OCI-LY3 (cell line): ENCODE results near the gene MGAT3.
"Not testable (repeated sequence)": the region's sequence is repeated elsewhere in the genome, so short reads cannot be mapped to it uniquely, and the experiment has no call there.

Experiments used
- H2AFZ ChIP-seq: fragments of 200-600, 300-600 bp; shearing (Covaris generic); 2 replicates; pipeline ENCODE4 v1.6.0; 2014; ENCODE audit warnings: antibody characterized with exemption, low read depth, low read length
- H3K27ac ChIP-seq: fragments of 200-600, 300-600 bp; sonication (generic); 2 replicates; pipeline ENCODE4 v1.5.1; 2014; ENCODE audit warnings: mild to moderate bottlenecking, low read length, moderate library complexity, mixed read lengths
- H3K27me3 ChIP-seq: fragments of 200-600, 300-600 bp; sonication (generic); 2 replicates; pipeline ENCODE4 v1.6.1; 2014; ENCODE audit warnings: low read depth, low read length, mixed read lengths
- H3K36me3 ChIP-seq: fragments of 200-600, 300-600 bp; sonication (generic); replicated peaks from 2 replicates; pipeline ENCODE3; 2014; ENCODE audit warnings: low read depth, low read length, mixed read lengths
- H3K4me1 ChIP-seq: fragments of 300-600, 200-600 bp; sonication (generic); 2 replicates; pipeline ENCODE4 v1.6.1; 2014; ENCODE audit warnings: low read length, mixed read lengths
- H3K4me2 ChIP-seq: fragments of 200-600, 300-600 bp; sonication (generic); 2 replicates; pipeline ENCODE4 v1.6.1; 2014; ENCODE audit warnings: low read length, mixed read lengths
- H3K4me3 ChIP-seq: fragments of 300-600, 200-600 bp; sonication (generic); 2 replicates; pipeline ENCODE4 v1.5.1; 2014; ENCODE audit warnings: antibody characterized with exemption, mild to moderate bottlenecking, low read length, moderate library complexity
- H3K79me2 ChIP-seq: fragments of 300-600, 200-600 bp; shearing (Covaris generic); 2 replicates; pipeline ENCODE4 v1.6.1; 2014; ENCODE audit warnings: mild to moderate bottlenecking, low read length, mixed read lengths
- H3K9ac ChIP-seq: fragments of 300-600, 200-600 bp; shearing (Covaris generic); 2 replicates; pipeline ENCODE4 v1.6.0; 2014; ENCODE audit warnings: mild to moderate bottlenecking, low read length, moderate library complexity
- H3K9me3 ChIP-seq: fragments of 200-600, 300-600 bp; shearing (Covaris generic); 2 replicates; pipeline ENCODE4 v1.6.1; 2014; ENCODE audit warnings: low read length, mixed read lengths; ENCODE audit not compliant: insufficient read depth
- H4K20me1 ChIP-seq: fragments of 200-600, 300-600 bp; sonication (generic); 2 replicates; pipeline ENCODE4 v1.6.1; 2016; ENCODE audit warnings: low read length, mixed read lengths; ENCODE audit not compliant: insufficient read depth
- CTCF ChIP-seq: fragments of 200-600, 300-600 bp; sonication (generic); IDR thresholded peaks from 2 replicates; pipeline ENCODE4 v1.5.1; 2014; ENCODE audit warnings: antibody characterized with exemption, low read length, low read depth
- EZH2phosphoT487 ChIP-seq: fragments of 200-600 bp; shearing (Covaris generic); IDR thresholded peaks from 2 replicates; pipeline ENCODE4 v1.6.1; 2018; ENCODE audit warnings: antibody characterized with exemption, mixed run types, low read depth

Gene MGAT3

GRCh38 chr22:39522091-39522490, 65.3 kb downstream of the MGAT3 start:
- H3K79me2 ChIP-seq = peaks cover 87% of the 10 kb centered on the region
- H3K4me2 ChIP-seq = peak overlapping the region; percentile 93
- H2AFZ ChIP-seq, H3K27me3 ChIP-seq, H3K9me3 ChIP-seq: not testable (repeated sequence)
- H3K36me3 ChIP-seq = peaks cover 49% of the 10 kb centered on the region
- peak overlapping the region; percentile 87 for H3K4me3 ChIP-seq
- peak overlapping the region; percentile 99 for H3K9ac ChIP-seq
- peaks cover 57% of the 10 kb centered on the region for H3K4me1 ChIP-seq
- H4K20me1 ChIP-seq = peaks cover 42% of the 10 kb centered on the region
- peak overlapping the region; percentile 88 for H3K27ac ChIP-seq

GRCh38 chr22:39522567-39523300, 65.9 kb downstream of the MGAT3 start:
- H3K27ac ChIP-seq = peak overlapping the region; percentile 88
- peak overlapping the region; percentile 87 for H3K4me3 ChIP-seq
- H3K79me2 ChIP-seq = peaks cover 88% of the 10 kb centered on the region
- H3K36me3 ChIP-seq = peaks cover 48% of the 10 kb centered on the region
- TF ChIP-seq EZH2phosphoT487 (no peak), CTCF (no peak)
- H2AFZ ChIP-seq = no peak overlapping the region
- no peaks in the 10 kb centered on the region for H3K9me3 ChIP-seq
- H3K27me3 ChIP-seq = no peaks in the 10 kb centered on the region
- peak overlapping the region; percentile 93 for H3K4me2 ChIP-seq
- peak overlapping the region; percentile 19 for H3K9ac ChIP-seq
- peaks cover 62% of the 10 kb centered on the region for H3K4me1 ChIP-seq
- H4K20me1 ChIP-seq = peaks cover 42% of the 10 kb centered on the region

- Histone ChIP-seq H3K27me3 (no peaks in the 10 kb centered on the region), H3K4me2 (no peak overlapping the region), H3K4me1 (peaks cover 68% of the 10 kb centered on the region), H3K27ac (peak overlapping the region; percentile 29), H3K79me2 (peaks cover 86% of the 10 kb centered on the region), H4K20me1 (peaks cover 42% of the 10 kb centered on the region), H2AFZ (no peak overlapping the region), H3K9me3 (no peaks in the 10 kb centered on the region), H3K4me3 (no peak overlapping the region), H3K36me3 (peaks cover 59% of the 10 kb centered on the region), H3K9ac (no peak overlapping the region)
- TF ChIP-seq CTCF (no peak), EZH2phosphoT487 (no peak)
Measured at GRCh38 chr22:39524089-39524752, 67.4 kb downstream of the MGAT3 start.

- peaks cover 75% of the 10 kb centered on the region for H3K4me1 ChIP-seq
Measured at GRCh38 chr22:39524753-39525657, 68.2 kb downstream of the MGAT3 start.

More at GRCh38 chr22:39524753-39525657, 68.2 kb downstream of the MGAT3 start:
- Histone ChIP-seq H3K36me3 (peaks cover 66% of the 10 kb centered on the region), H3K79me2 (peaks cover 88% of the 10 kb centered on the region), H3K4me3 (no peak overlapping the region), H3K4me2 (no peak overlapping the region), H3K27ac (peak overlapping the region; percentile 29), H3K27me3 (no peaks in the 10 kb centered on the region), H3K9me3 (no peaks in the 10 kb centered on the region), H4K20me1 (peaks cover 42% of the 10 kb centered on the region), H2AFZ (no peak overlapping the region), H3K9ac (no peak overlapping the region)
- no peak for TF ChIP-seq CTCF
- no peak for TF ChIP-seq EZH2phosphoT487
